Kidney epithelial cell (primary cell): ENCODE data around the gene MEX3D. TPM values are rescaled to one million over a fixed set of nuclear protein-coding genes. Genes with fewer than 3 reads are reported as not detected.

ENCODE experiments used
- DNase-seq: peaks from one replicate; pipeline ENCODE4 v3.0.0-alpha.2; 2010; ENCODE audit warnings: low read depth
- H3K27me3 ChIP-seq: 2 replicates; pipeline ENCODE4 v1.6.0; 2011; ENCODE audit warnings: low read length; ENCODE audit not compliant: control insufficient read depth, insufficient read depth
- H3K36me3 ChIP-seq: 2 replicates; pipeline ENCODE4 v1.5.1; 2011; ENCODE audit warnings: low read length; ENCODE audit not compliant: control insufficient read depth, insufficient read depth
- H3K4me3 ChIP-seq: 2 replicates; pipeline ENCODE4 v1.5.1; 2011; ENCODE audit warnings: low read depth, mild to moderate bottlenecking, control low read depth, low read length
- CTCF ChIP-seq: IDR thresholded peaks from 2 replicates; pipeline ENCODE4 v1.5.1; 2011; ENCODE audit warnings: mild to moderate bottlenecking, moderate library complexity, low read length, control low read depth, inconsistent platforms; ENCODE audit not compliant: insufficient read depth, poor library complexity, severe bottlenecking
- total RNA-seq: library from RNA; depleted of rRNA; stranded (reverse); fragments of >200 nt; gene quantifications from 2 replicates; pipeline ENCODE4 v1.2.3, GENCODE V29; 2015

Gene MEX3D
- total RNA-seq, 1 donor from 2014 or later = 90.9 TPM

GRCh38 chr19:1577090-1577928, 9.2 kb upstream of the MEX3D start:
- TF ChIP-seq CTCF = no peak
- H3K27me3 ChIP-seq = no peaks in the 10 kb centered on the region
- no peak overlapping the region for H3K4me3 ChIP-seq
- H3K36me3 ChIP-seq = no peaks in the 10 kb centered on the region
- DNase-seq = no peak

GRCh38 chr19:1576242-1577089, 8.3 kb upstream of the MEX3D start:
- no peak overlapping the region for H3K4me3 ChIP-seq
- no peak for DNase-seq
- H3K27me3 ChIP-seq = no peaks in the 10 kb centered on the region
- TF ChIP-seq CTCF = no peak
- H3K36me3 ChIP-seq = no peaks in the 10 kb centered on the region

- DNase-seq = no peak
- no peaks in the 10 kb centered on the region for H3K27me3 ChIP-seq
- H3K36me3 ChIP-seq = no peaks in the 10 kb centered on the region
- H3K4me3 ChIP-seq = no peak overlapping the region
- no peak for TF ChIP-seq CTCF
Observed at GRCh38 chr19:1575323-1576241, 7.5 kb upstream of the MEX3D start.

- H3K27me3 ChIP-seq = no peaks in the 10 kb centered on the region
- TF ChIP-seq CTCF = no peak
- H3K4me3 ChIP-seq = no peak overlapping the region
- H3K36me3 ChIP-seq = no peaks in the 10 kb centered on the region
- no peak for DNase-seq
Observed at GRCh38 chr19:1574354-1575136, 6.4 kb upstream of the MEX3D start.

GRCh38 chr19:1572795-1573194, 4.7 kb upstream of the MEX3D start:
- no peak for DNase-seq
- Histone ChIP-seq H3K4me3 (no peak overlapping the region), H3K36me3 (no peaks in the 10 kb centered on the region), H3K27me3 (peaks cover 3% of the 10 kb centered on the region)
- no peak for TF ChIP-seq CTCF
